SJCRH30 (cell line): Measurements from ENCODE around the gene PCBP3. TPM values are rescaled to one million over a fixed set of nuclear protein-coding genes. Genes with fewer than 3 reads are reported as not detected.
"Not testable (repeated sequence)": the region's sequence is repeated elsewhere in the genome, so short reads cannot be mapped to it uniquely, and the experiment has no call there.

Experiments used
- DNase-seq, 2 experiments: peaks; one replicate each; pipeline ENCODE4 v3.0.0-alpha.2; 2015 to 2020
- H3K27ac ChIP-seq: fragments of 250-450 bp; sonication (Bioruptor Pico); 2 replicates; pipeline ENCODE4 v1.5.1; 2020; ENCODE audit warnings: mild to moderate bottlenecking, moderate library complexity
- H3K27me3 ChIP-seq: fragments of 250-450 bp; sonication (Bioruptor Pico); 2 replicates; pipeline ENCODE4 v1.5.1; 2020; ENCODE audit warnings: mild to moderate bottlenecking, moderate library complexity
- H3K36me3 ChIP-seq: fragments of 250-450 bp; sonication (Bioruptor Pico); 2 replicates; pipeline ENCODE4 v1.5.1; 2020; ENCODE audit warnings: mild to moderate bottlenecking, moderate library complexity
- H3K4me1 ChIP-seq: fragments of 250-450 bp; sonication (Bioruptor Pico); 2 replicates; pipeline ENCODE4 v1.5.1; 2020; ENCODE audit warnings: mild to moderate bottlenecking, moderate library complexity
- H3K4me3 ChIP-seq: fragments of 250-450 bp; sonication (Bioruptor Pico); 2 replicates; pipeline ENCODE4 v1.5.1; 2020; ENCODE audit warnings: mild to moderate bottlenecking, moderate library complexity
- H3K9me3 ChIP-seq: fragments of 250-450 bp; sonication (Bioruptor Pico); replicated peaks from 2 replicates; pipeline ENCODE4 v1.5.1; 2020; ENCODE audit warnings: mild to moderate bottlenecking, moderate library complexity
- total RNA-seq: library from RNA; depleted of rRNA; stranded (reverse); fragments of >200 nt; shearing (Covaris generic); gene quantifications from 2 replicates; pipeline ENCODE4 v1.2.3, GENCODE V29; 2014

The PCBP3 gene
- total RNA-seq, 1 experiment from 2014 or later, result not detected

DNA sequence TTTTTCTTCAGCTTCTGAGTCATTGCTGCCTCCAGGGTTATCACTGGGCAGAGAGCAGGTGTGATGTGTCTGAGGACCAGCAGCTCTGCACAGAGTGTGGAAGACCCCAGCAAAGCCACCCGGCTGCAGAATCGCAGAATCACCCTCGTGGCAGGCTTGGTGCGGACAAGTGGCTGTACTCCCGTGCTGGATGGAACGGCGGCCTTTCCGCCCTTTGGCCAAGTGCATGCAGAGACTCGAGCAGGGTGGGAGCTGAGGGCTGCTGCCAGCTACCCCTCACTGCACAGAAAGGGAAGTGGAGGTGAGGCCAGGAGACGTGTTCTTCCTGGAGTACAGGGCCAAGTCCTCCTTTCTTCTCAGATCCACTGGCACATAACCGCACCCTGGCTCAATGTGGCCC, 162.5 kb downstream of the PCBP3 start:
- no peak overlapping the region for H3K4me3 ChIP-seq
- no peaks in the 10 kb centered on the region for H3K36me3 ChIP-seq
- no peak overlapping the region for H3K27ac ChIP-seq
- no peak for DNase-seq
- H3K4me1 ChIP-seq, result no peaks in the 10 kb centered on the region
- no peaks in the 10 kb centered on the region for H3K9me3 ChIP-seq
- H3K27me3 ChIP-seq, result no peaks in the 10 kb centered on the region

DNA sequence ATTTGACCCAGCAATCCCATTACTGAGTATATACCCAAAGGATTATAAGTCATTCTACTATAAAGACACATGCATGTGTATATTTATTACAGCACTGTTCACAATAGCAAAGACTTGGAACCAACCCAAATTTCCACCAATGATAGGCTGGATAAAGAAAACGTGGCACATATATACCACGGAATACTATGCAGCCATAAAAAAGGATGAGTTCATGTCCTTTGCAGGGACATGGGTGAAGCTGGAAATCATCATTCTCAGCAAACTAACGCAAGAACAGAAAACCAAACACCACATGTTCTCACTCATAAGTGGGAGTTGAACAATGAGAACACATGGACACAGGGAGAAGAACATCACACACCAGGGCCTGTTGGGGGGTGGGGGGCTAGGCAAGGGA, 165.1 kb downstream of the PCBP3 start:
- H3K4me1 ChIP-seq, H3K27me3 ChIP-seq, DNase-seq, H3K9me3 ChIP-seq, H3K36me3 ChIP-seq, H3K27ac ChIP-seq, H3K4me3 ChIP-seq: not testable (repeated sequence)

DNA sequence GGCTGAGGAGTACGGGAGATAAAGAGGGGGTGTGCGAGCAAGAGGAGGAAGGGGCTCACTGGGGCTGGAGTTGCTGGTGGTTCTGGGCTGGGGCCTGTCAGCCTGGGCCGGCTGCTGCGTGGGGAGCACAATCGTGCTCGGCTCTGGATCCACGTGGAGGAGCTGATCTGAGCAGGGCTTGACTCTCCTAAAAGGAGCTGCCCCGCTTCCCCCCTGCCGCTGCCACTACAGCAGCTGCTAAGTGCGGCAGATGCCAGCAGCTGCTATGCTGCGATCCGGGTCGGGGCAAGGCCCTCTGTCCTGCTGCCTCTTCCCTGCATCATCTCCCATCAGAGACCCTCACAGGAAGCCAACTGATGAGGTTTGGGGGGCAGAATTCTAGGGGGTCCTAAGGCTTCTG, 165.9 kb downstream of the PCBP3 start:
- no peak for DNase-seq
- Histone ChIP-seq H3K9me3 (no peaks in the 10 kb centered on the region), H3K27me3 (no peaks in the 10 kb centered on the region), H3K4me1 (no peaks in the 10 kb centered on the region), H3K4me3 (no peak overlapping the region), H3K27ac (no peak overlapping the region), H3K36me3 (no peaks in the 10 kb centered on the region)

DNA sequence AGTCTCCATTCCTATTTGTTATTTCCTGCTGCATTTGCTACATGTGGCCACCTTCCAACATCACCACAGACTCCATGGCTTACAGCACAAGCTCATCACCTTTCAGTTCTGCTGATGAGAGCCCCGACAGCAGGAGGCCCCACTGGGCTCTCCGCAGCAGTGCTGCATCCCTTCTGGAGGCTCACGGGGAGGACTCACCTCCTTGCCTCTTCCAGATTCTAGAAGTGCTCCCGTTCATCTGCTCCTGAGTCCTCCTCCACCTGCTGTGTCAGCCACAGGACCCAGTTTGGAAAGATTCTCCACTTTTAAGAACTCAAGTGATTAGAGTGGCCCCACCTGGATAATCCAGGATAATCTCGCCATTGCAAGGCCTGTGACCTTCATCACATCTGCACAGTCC, 167.6 kb downstream of the PCBP3 start:
- Histone ChIP-seq H3K27me3 (no peaks in the 10 kb centered on the region), H3K9me3 (no peaks in the 10 kb centered on the region), H3K36me3 (no peaks in the 10 kb centered on the region), H3K27ac (no peak overlapping the region), H3K4me3 (no peak overlapping the region), H3K4me1 (no peaks in the 10 kb centered on the region)
- DNase-seq, result no peak

DNA sequence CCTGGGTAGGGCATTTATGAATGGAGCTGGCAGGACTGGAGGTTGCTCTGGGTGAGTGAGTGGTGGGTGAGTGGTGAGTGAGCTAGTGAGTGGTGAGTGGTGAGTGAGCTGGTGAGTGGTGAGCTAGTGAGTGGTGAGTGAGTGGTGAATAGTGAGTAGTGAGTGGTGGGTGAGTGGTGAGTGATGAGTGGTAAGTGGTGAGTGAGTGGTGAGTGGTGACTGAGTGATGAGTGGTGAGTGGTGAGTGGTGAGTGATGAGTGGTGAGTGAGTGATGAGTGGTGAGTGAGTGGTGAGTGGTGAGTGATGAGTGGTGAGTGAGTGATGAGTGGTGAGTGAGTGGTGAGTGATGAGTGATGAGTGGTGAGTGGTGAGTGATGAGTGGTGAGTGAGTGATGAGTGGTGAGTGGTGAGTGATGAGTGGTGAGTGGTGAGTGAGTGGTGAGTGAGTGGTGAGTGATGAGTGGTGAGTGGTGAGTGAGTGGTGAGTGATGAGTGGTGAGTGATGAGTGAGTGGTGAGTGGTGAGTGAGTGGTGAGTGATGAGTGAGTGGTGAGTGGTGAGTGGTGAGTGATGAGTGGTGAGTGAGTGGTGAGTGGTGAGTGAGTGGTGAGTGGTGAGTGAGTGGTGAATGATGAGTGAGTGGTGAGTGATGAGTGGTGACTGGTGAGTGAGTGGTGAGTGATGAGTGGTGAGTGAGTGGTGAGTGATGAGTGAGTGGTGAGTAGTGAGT, 170.8 kb downstream of the PCBP3 start:
- DNase-seq, H3K27me3 ChIP-seq, H3K4me1 ChIP-seq, H3K27ac ChIP-seq, H3K36me3 ChIP-seq, H3K9me3 ChIP-seq, H3K4me3 ChIP-seq: not testable (repeated sequence)

DNA sequence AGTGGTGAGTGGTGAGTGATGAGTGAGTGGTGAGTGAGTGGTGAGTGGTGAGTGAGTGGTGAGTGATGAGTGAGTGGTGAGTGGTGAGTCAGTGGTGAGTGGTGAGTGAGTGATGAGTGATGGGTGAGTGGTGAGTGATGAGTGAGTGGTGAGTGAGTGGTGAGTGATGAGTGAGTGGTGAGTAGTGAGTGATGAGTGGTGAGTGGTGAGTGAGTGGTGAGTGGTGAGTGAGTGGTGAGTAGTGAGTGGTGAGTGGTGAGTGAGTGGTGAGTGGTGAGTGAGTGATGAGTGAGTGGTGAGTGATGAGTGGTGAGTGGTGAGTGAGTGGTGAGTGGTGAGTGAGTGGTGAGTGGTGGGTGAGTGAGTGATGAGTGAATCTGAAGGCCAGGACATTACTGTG, 172.3 kb downstream of the PCBP3 start:
- not testable (repeated sequence) for H3K27ac ChIP-seq, DNase-seq, H3K9me3 ChIP-seq, H3K4me3 ChIP-seq, H3K36me3 ChIP-seq, H3K27me3 ChIP-seq, H3K4me1 ChIP-seq

DNA sequence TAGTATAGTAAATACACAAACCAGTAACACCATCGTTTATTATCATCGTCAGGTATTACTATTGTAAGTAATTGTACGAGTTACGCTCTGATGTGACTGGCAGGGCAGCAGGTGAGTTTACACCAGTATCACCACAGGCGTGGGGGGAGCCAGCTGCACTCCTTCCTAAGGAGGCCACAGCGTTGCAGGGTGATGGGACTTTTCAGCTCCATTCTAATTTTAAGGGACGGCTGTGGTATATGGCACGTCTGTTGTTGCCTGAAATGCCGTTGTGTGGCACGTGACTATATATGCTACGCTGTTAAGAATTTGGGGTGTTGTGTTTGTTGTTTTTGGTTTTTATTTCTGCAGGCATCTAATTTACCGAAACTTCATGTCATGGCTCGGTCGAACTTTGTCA, 173.3 kb downstream of the PCBP3 start:
- no peak overlapping the region for H3K27ac ChIP-seq
- no peaks in the 10 kb centered on the region; the same call in 1 of the 2 replicates for H3K27me3 ChIP-seq
- no peaks in the 10 kb centered on the region for H3K9me3 ChIP-seq
- no peak for DNase-seq
- peaks cover 3% of the 10 kb centered on the region; the same call in 1 of the 2 replicates for H3K4me1 ChIP-seq
- no peaks in the 10 kb centered on the region for H3K36me3 ChIP-seq
- H3K4me3 ChIP-seq, result no peak overlapping the region

DNA sequence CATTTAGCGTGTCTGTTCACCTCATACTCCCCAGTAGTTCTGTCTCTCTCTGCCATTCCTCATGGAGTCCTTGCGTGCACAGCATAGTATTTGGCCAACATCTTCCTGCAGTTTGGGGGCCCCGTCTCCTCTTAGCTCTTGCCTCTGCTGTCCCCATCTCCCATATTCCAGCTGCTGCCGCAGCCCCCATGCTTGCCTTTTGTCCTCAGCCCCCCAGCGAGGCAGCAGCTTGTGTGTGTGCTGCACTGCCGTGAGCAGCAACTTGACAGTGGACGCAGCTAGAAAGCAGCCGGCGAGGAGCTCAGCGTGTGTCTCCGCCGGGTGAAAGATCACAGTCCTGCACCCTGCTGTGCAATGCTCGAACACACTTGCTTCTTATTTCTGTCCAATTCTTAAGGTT, 173.8 kb downstream of the PCBP3 start:
- no peak overlapping the region for H3K4me3 ChIP-seq
- H3K9me3 ChIP-seq, result no peaks in the 10 kb centered on the region
- H3K36me3 ChIP-seq, result no peaks in the 10 kb centered on the region
- no peak for DNase-seq
- no peaks in the 10 kb centered on the region; the same call in 1 of the 2 replicates for H3K27me3 ChIP-seq
- H3K27ac ChIP-seq, result no peak overlapping the region
- peaks cover 3% of the 10 kb centered on the region; the same call in 1 of the 2 replicates for H3K4me1 ChIP-seq

DNA sequence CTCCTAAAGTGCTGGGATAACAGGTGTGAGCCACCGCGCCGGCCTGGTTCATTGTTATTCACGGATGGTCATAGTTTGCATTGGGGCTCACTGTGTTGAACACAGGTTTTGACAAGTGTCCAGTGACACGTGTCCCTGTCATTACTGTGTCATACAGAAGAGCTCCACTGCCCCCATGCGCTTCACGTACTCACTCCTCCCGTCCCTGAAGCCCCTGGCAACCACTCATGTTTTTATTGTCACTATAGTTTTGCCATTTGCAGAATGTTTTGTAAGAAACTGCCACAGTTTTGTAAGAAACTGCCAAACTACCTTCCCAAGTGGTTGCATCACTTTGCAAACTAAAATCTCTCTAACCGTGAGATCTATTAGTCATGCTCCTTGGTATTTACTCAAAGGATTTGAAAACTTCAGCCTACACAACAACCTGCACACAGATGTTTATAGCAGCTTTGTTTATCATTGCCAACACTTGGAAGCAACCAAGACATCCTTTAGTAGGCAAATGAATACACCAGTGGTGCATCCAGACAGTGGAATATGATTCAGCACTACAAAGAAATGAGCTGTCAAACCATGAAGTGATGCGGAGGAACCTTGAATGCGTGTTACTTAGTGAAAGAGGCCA, 174.9 kb downstream of the PCBP3 start:
- DNase-seq, result no peak
- no peak overlapping the region for H3K4me3 ChIP-seq
- no peaks in the 10 kb centered on the region; the same call in 1 of the 2 replicates for H3K27me3 ChIP-seq
- no peak overlapping the region for H3K27ac ChIP-seq
- H3K36me3 ChIP-seq, result no peaks in the 10 kb centered on the region
- H3K9me3 ChIP-seq, result no peaks in the 10 kb centered on the region
- H3K4me1 ChIP-seq, result peaks cover 3% of the 10 kb centered on the region; the same call in 1 of the 2 replicates

DNA sequence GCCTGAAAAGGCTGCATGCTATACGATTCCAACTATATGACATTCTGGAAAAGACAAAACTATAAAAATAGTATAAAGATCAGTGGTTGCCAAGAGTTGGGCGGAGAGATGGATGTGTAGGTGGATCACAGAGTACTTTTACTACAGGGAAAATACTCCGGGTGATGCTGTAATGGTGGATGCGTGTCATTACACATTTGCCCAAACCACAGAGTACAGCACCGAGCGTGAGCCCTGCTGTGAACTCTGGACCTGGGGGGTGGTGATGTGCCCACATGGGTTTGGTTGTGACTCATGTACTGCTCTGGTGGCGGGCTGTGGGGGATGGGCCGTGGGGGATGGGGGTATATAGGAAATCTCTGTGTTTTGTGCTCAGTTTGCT, 175.4 kb downstream of the PCBP3 start:
- Histone ChIP-seq H3K36me3 (no peaks in the 10 kb centered on the region), H3K4me1 (peaks cover 3% of the 10 kb centered on the region; the same call in 1 of the 2 replicates), H3K4me3 (no peak overlapping the region)

DNA sequence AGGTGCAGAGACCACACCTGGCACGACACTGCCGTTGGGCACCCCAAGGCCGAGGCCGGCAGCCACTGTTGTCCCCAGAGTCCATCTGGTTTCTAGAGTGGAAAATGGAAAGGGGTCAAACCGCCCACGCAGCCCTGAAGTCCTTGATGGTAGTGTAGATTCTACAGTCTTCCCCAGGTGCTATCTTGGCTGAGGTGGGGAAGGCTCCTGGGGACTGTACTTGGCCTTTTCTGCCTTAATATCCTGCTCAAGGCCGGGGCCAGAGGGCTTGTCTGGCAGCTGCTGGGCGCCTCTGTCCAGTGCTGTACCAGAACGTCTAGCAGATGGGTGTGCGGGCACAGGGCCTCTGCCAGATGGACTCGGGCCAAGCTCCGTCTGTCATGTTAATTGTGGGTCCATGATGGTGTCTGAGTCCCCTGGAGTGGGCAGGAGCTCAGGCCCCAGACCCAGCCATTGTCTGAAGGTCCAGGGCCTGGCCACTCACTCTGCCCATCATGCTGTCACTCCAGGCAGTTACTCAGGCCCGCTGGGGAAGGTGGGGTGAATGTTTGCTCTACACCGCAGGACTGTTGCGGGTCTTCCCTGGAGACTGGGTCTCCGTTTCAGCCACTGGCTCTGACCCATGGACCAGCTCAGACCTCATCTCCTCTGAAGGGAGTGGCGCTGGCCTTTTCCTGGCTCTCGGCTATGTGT, 176.1 kb downstream of the PCBP3 start:
- no peak for DNase-seq
- H3K4me1 ChIP-seq, result peaks cover 3% of the 10 kb centered on the region; the same call in 1 of the 2 replicates
- H3K27ac ChIP-seq, result no peak overlapping the region
- peaks cover 4% of the 10 kb centered on the region; the same call in 1 of the 2 replicates for H3K27me3 ChIP-seq
- H3K4me3 ChIP-seq, result no peak overlapping the region
- H3K9me3 ChIP-seq, result no peaks in the 10 kb centered on the region
- no peaks in the 10 kb centered on the region for H3K36me3 ChIP-seq

More for the DNA sequence above, 175.4 kb downstream of the PCBP3 start:
- DNase-seq, result no peak
- Histone ChIP-seq H3K9me3 (no peaks in the 10 kb centered on the region), H3K27ac (no peak overlapping the region), H3K27me3 (no peaks in the 10 kb centered on the region; the same call in 1 of the 2 replicates)

DNA sequence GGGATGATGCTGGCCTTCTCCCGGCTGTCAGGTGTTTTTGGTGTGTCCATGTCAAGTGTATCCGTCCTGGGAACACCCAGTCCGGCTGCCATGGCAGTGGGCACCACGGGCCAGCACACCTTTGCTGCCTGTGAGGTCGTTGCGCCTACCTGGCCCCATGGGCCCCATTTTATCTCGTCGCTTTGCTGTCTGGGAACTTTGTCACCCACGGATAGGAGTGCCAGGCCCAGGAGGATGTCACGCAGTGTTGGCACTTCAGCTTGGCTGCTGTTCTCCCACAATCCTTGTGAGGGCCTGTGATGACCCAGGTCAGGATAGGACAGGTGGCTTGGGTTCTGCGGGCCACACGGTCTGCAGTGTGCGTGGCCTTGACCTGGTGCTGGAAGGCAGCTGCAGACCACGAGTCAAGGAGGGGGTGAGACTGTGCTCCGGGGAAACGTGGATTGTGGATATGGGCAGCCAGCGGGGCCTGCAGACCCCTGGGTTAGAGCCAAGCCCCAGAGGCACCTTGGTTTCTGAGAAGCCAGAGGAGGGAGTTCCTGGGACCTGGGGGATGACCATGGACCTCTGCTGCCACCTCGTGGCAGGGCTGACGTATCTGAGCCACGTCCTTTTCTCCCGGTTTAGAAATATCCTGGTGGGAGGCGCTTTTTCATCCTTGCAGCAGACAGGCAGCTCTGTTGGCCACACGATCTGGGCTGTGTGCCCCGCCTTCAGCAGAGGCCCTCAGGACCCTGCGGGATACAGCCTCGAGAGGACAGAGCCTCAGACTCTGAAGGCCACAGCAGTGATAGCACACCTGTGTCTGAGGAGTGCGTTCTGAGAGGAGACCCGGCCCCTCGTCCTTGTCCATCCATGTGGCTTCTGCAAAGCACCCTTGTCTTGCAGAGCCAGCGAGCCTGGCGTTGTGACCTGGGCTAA, 176.9 kb downstream of the PCBP3 start:
- Histone ChIP-seq H3K27me3 (peaks cover 4% of the 10 kb centered on the region), H3K4me3 (no peak overlapping the region), H3K36me3 (no peaks in the 10 kb centered on the region), H3K27ac (no peak overlapping the region), H3K4me1 (peaks cover 3% of the 10 kb centered on the region; the same call in 1 of the 2 replicates), H3K9me3 (no peaks in the 10 kb centered on the region)
- DNase-seq, result peak; percentile 80 to 93

DNA sequence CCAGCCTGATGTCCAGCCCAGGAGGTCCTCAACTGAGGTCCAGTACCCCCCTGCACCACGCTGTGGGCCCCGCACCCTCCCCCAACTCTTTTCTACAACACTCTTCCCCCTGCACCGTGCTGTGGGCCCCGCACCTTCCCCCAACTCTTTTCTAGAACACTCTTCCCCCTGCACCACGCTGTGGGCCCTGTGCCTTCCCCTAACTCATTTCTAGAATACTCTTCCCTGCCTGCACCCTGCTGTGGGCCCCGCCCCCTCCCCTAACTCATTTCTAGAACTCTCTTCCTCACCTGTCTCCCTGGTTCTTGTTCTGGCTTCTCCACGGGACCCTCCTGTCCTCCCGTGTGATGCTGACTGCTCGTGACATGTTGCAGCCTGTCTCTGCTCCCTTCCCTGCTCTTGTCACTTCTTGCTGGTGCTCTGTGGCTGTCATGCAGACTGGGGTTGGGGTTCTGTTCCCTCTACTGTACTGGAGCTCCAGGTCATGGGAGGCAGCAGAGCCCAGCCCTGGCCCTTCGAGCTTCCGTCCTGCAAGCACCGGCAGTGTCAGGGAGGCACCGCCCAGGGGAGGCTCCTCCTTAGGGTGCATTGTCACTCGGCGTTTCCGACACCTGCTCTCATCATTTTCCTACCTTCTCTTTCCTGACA, 177.9 kb downstream of the PCBP3 start:
- Histone ChIP-seq H3K27me3 (peaks cover 4% of the 10 kb centered on the region), H3K27ac (no peak overlapping the region)
- DNase-seq, result no peak

DNA sequence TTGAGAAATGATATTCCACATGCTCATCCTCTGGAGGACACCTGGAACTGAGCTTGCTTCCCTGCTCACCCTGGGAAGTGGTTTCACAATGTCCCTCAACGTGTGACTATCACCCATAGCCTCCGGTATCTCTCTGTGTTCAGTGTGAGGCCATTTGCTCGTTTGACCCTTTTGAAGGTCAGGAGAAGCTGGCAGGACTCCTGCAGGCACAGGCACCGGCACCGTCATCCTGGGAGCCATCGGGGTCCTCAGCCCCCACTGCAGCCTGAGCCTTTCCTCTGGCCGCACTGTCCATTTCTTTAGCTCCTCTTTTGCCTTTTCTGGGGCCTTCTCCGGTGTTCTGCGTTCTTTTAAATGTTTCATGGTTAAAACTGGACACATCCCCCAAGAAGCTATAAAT, 178.5 kb downstream of the PCBP3 start:
- H3K27me3 ChIP-seq, result peaks cover 4% of the 10 kb centered on the region
- no peaks in the 10 kb centered on the region for H3K36me3 ChIP-seq
- no peak for DNase-seq
- no peaks in the 10 kb centered on the region for H3K9me3 ChIP-seq
- peaks cover 3% of the 10 kb centered on the region; the same call in 1 of the 2 replicates for H3K4me1 ChIP-seq
- H3K27ac ChIP-seq, result no peak overlapping the region
- H3K4me3 ChIP-seq, result no peak overlapping the region

More for the DNA sequence above, 177.9 kb downstream of the PCBP3 start:
- no peaks in the 10 kb centered on the region for H3K36me3 ChIP-seq
- no peaks in the 10 kb centered on the region for H3K9me3 ChIP-seq
- peaks cover 3% of the 10 kb centered on the region; the same call in 1 of the 2 replicates for H3K4me1 ChIP-seq
- H3K4me3 ChIP-seq, result no peak overlapping the region
